ENCODE results near the gene YBX3.
A peak's percentile ranks its signal among the peaks of the same experiment; 100 is the strongest.

- TF ChIP-seq CTCF (IDR thresholded peaks at IDR 0.05) (peak; percentile 45 to 77 (median 57)), EP300 (IDR thresholded peaks at IDR 0.05) (no peak), POLR2A (IDR thresholded peaks at IDR 0.05) (no peak)
Measured at GRCh38 chr12:10771132-10771733, 48.1 kb upstream of the YBX3 start.
